Stimulated activated CD8-positive, alpha-beta memory T cell treated with anti-CD3 and anti-CD28 coated beads, Interleukin-7, amount 100 ng/mL, for 48 hours (primary cell): Measurements from ENCODE around the gene HPN.
"Not testable (repeated sequence)": the region's sequence is repeated elsewhere in the genome, so short reads cannot be mapped to it uniquely, and the experiment has no call there.

ENCODE experiments used
- DNase-seq, 2 donors: peaks; one replicate each; pipeline ENCODE4 v3.0.0-alpha.2; 2020; ENCODE audit warnings: low read depth in 1 of 2; ENCODE audit errors: extremely low read depth in 1 of 2

The HPN gene

DNA sequence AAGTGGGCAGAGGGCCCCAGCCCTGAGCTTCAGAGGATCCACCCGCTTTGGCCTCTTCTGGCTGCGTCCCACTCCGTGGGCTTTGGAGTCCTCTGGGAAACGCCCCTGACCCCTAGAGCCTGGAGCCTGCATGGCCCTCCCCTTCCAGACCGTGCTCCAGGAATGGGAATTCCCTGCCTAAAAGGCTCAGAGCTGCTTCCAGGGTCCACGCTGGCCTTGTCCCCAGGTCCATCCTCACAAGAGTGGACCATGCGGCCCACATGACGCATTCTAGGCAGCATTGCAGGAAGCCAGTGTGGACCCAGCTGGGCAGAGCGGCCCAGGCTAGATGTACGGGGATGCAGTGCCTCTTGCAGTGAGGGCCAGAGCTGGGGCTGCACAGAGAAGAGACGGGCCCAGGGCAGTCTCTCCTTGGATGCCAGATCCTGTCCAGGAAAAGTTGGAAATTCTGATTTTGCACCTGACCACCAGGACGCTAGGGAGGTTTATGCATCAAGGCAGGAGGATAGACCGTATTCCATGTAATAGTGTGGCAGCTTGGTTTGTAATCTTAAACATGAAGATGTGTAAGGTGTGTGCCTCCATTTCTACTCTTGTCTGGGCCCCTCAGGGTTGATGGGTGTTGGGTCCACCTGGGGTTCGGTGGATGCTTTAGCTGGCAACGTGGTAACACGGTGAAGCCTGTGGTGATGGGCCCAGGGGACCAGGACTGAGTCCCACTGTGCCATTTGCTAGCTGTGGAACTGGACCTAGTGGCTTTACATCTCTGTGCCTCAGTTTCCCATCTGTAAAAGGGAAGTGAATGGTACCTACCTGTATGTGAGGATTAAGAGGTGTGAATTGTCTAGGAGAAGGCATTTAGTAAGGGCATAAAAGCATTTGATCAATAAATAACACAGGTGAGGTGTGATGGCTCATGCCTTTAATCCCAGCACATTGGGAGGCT is 59.3 kb downstream of the HPN start:
- no peak for DNase-seq

GRCh38 chr19:35101949-35102348 is 60.4 kb downstream of the HPN start:
- not testable (repeated sequence) for DNase-seq

GRCh38 chr19:35103614-35104013 is 62.1 kb downstream of the HPN start:
- DNase-seq: not testable (repeated sequence)

DNA sequence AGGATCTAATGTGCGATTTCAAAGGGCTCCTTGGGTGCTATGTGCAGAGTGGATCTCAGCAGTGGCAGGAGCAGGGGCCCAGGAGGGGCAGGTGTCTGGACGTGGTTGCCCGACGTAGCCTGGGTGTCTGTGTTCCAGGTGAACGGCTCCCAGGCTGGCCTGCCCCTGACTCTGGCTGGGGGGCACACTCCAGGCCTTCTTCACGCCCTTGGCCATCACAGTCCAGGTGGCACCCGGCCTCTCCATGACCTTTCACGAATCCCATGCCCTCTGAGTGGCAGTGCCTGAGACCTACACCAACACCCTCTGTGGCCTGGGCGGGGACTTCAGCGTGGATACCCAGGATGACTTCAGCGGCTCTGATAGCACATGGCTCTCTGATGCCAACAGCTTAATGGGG is 62.8 kb downstream of the HPN start:
- no peak for DNase-seq

GRCh38 chr19:35105047-35105410 is 63.5 kb downstream of the HPN start:
- DNase-seq: no peak

DNA sequence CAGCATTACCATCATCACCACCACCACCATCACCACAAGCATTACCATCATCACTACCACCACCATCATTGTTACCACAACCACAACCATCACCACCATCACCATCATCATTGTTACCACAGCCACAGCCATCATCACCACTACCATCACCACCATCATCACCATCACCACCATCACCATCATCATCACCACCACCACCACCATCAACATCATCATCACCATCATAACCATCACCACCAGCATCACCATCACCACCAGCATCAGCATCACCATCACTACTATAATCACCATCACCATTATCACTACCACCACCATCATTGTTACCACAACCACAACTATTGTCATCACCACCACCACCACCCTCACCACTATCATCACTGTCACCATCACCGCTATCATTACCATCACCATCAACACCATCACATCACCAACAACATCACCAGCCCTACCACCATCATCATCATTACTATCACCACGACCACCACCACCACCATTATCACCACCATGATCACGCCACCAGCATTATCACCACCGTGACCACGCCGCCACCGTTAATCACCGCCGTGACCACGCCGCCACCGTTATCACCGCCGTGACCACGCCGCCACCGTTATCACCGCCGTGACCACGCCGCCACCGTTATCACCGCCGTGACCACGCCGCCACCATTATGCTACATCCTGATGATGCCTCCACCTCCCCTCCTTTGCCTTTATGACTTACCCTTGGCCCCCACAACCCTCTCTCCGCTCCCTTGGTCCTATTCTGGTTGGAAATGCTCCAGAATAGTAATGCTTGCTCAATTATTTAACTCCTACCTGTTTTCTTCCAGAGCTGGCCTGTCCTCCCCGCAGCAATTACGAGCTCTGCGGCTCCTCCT is 64.1 kb downstream of the HPN start:
- DNase-seq: no peak

DNA sequence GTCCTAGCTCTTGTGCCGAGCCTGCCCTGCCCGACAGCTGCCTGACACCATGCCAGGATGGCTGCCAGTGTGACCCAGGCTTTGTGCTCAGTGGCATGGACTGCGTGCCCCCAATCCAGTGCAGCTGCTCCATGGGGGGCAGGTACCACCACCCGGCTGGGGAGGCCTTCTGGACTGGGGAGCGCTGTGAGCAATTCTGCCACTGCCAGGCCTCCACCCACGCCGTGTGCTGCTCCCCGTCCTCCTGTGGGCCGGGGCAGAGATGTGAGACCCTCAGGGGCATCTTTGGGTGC is 64.7 kb downstream of the HPN start:
- no peak for DNase-seq

DNA sequence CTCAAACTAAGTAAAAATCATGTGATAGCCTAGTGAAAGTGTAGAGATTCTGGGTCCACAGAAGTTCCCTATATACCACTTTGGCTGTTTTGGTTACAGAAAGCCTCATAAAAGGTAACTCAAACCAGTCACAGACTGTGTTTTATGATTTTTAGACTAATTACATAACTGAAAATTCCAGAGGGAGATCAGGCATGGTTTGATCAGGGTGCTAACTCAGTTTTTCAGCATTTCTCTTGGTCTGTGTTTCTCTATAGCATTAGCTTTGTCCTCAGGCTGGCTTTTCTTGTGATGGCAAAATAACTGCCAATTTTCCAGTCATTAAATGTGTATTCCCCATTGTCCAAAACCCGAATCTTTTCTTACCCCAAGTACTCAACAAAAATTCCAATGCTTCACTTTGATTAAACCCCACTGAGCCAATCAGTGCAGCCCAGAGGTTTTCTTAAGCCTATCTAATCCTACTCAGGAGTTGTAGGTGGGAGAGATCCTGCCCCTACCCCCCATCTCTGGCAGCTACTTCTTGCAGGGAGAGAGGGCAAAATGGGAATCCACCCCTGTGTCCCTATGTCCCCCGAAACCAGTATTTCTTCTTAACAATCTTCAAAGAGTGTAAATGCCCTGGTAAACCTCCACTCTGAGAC is 65.5 kb downstream of the HPN start:
- no peak for DNase-seq

DNA sequence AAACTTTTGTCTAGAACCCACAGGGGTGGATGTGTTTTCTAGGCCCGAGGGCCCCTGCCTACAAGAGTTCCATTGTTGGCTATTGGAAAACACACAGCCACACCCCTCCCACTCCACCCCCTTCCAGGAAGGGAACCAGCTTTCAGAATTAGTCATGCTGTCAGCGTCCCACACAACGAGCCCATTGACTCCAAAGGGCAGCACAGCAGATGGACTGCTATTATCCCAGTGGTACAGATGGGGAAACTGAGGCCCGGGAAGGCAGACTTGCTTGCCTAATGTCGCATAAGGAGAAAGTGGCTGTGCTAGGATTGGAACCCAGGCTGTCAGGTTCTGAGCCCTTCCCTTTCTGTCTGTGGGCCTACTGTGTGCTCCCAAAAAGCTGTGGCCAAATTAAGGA is 66.0 kb downstream of the HPN start:
- DNase-seq: no peak

- no peak for DNase-seq
Observed at GRCh38 chr19:35108730-35109129, 67.2 kb downstream of the HPN start.

DNA sequence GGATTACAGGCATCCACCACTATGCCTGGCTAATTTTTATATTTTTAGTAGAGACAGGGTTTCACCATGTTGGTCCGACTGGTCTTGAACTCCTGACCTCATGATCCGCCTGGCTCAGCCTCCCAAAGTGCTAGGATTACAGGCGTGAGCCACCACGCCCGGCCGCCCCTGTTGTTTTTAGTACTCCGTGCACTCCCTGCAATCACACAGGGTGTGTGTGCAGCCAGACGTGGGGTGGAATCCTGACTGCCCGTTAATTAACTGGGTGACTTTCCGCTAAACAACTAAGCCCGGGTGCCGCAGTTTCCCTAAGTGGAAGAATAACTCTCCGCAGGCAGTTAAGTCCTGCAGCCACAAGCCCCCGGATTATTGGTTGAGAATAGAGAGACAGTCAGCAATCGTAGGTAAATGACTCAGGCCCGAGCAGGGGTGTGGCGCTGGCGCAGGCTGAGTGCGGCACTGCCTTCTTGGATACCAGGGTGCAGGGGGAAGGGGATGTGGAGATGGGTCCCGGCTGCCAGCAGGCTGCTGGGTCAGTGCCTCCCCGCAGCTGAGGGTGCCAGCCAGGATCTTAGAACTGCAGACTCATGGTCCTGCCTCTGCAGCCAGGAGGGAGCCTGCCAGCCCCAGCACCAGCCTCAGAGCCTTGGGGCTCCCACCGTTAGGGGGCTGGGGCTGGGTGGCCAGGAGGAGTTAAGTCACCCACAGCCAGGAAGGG is 68.0 kb downstream of the HPN start:
- no peak for DNase-seq

- DNase-seq: no peak
Observed at GRCh38 chr19:35110974-35111373, 69.5 kb downstream of the HPN start.

DNA sequence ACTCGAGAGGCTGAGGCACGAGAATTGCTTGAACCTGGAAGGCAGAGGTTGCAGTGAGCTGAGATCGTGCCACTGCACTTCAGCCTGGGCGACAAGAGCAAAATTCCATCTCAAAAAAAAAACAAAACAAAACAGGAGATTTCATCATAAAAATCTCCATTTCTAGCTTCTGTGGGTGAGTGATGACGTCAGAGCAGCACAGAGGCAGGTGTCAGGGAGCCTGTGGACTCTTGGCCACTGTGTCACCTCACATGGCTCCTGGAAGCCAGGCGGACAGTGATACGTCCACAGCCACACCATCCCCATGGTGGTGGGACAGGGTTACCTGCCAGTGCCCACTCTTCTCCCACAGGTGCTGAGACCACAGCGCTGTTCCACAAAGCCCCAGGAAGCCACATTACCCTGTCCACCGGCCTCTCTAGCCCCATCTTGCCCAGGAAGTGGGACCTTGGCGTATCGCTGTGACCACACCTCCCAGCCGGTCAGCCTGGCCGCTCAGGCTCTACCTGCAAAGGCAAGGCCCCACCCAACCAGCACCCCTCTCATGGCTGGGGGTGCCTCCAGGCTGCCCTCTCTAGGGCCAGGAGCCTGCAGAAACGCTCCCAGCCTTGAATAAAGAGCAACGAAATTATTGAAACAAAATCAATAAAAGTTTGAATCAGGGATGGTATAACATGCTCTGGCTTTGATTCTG is 71.6 kb downstream of the HPN start:
- no peak for DNase-seq

DNA sequence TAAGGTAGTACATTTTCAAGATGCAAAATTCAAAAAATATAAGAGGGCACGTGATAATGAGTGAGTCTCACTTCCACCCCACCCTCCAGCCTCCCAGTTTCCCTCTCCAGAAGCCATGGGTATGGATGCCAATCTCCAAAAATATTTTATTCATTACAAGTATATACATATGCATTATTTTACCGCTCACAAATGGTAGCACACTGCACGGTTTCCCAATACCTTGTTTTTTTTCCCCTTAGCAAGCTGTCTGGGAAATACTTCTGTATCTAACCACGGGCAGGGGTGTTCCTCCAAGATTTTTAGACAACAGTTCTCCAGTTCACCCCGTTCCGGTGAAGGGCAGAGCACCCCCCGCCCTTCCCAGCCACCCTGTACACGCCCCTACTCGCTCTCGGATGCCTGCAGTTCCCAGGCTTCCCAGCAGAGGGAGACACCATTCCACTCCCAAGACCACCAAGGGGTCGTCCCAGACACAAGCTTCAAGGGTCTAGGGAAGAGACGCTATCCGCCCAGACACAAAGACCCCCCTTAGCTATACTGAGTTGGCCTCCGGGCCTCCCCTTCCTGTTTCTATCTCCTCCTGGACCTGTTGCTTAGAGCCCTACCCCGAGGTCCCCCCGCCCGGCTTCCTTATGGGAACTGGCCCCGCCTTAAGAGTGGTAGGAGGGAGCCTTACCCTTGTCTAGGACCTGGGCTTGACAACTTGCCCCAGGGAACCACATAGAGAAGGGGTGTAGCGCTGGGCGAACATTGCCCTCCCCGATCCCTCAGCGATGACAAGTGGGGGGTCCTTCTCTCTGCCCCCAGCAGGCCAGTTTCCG is 73.0 kb downstream of the HPN start:
- DNase-seq: peak in 1 of 2 donors; percentile 51

DNA sequence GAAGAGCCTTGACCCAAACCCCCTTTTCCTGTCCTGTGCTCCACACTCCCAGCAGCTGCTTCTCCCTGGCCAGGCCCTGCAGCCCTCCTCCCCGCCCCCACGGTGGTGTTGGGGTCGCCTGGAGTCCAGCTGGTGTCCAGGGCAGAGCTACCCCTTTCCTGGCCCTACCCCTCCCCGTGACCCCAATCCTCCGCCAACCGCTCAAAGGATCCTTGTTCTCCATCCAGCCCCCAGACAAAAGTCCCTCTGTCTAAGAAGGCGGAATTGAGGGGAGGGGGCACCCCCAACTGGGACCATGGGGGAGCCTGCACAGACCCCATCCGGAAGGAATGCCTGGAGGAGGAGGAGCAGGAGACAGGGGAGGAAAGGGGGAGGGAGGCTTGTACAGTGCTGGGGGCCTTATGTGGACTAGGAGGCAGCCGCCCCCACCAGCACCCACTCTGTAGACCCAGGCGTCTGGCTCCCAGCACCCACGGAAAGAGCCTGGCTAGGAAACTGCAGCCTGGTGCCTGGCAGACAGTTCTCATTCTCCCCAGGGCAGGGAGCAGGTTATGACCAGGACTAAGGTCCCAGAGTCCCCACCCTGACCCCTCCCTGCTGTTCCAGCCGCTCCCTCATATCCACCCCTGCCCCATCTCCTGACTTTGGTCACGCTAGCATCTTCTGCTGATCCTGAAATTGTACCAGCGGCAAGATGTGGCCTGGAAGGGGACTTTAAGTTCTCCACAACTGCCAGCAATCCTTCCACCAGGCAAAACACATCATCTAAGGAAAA is 73.8 kb downstream of the HPN start, which contains the start of gene FXYD3:
Gene FXYD3, plus strand, starts transcription at position 647 of the 775 bp plus-strand sequence. CDS start 3,554 bp downstream, outside the sequence.
- DNase-seq: no peak
